ENCODE data around the gene SEZ6L.

SEZ6L gene

GRCh38 chr22:26380072-26380830 lies 211.0 kb downstream of the SEZ6L start:
- TF ChIP-seq CTCF (IDR thresholded peaks at IDR 0.05; ENCODE audit: borderline replicate concordance, control extremely low read depth, extremely low read depth, insufficient read depth, missing control alignments): no peak
- in situ Hi-C loops (cut with MboI; ENCODE audit: low sequenced_read_pairs, unreplicated experiment): loop anchor here (5.0 kb wide), 1 partner anchor 82 kb away; no protein-coding TSS in a partner anchor
- no peak for DNase-seq (ENCODE audit: low spot score)

GRCh38 chr22:26382782-26383181 lies 213.5 kb downstream of the SEZ6L start:
- no peak for DNase-seq (ENCODE audit: low spot score)
- in situ Hi-C loops (cut with MboI; ENCODE audit: low sequenced_read_pairs, unreplicated experiment): loop anchor here (5.0 kb wide), 1 partner anchor 80 kb away; no protein-coding TSS in a partner anchor
- TF ChIP-seq CTCF (IDR thresholded peaks at IDR 0.05; ENCODE audit: borderline replicate concordance, control extremely low read depth, extremely low read depth, insufficient read depth, missing control alignments): no peak

GRCh38 chr22:26383968-26384556 lies 214.8 kb downstream of the SEZ6L start:
- no peak for TF ChIP-seq CTCF (IDR thresholded peaks at IDR 0.05; ENCODE audit: borderline replicate concordance, control extremely low read depth, extremely low read depth, insufficient read depth, missing control alignments)
- DNase-seq (ENCODE audit: low spot score): no peak
- in situ Hi-C loops (cut with MboI; ENCODE audit: low sequenced_read_pairs, unreplicated experiment): loop anchor here (5.0 kb wide), 1 partner anchor 78 kb away; no protein-coding TSS in a partner anchor

GRCh38 chr22:26385164-26385563 lies 215.9 kb downstream of the SEZ6L start:
- in situ Hi-C loops (cut with MboI; ENCODE audit: low sequenced_read_pairs, unreplicated experiment): no loop called here
- DNase-seq (ENCODE audit: low spot score): no peak
- TF ChIP-seq CTCF (IDR thresholded peaks at IDR 0.05; ENCODE audit: borderline replicate concordance, control extremely low read depth, extremely low read depth, insufficient read depth, missing control alignments): no peak

- DNase-seq (ENCODE audit: low spot score): no peak
- in situ Hi-C loops (cut with MboI; ENCODE audit: low sequenced_read_pairs, unreplicated experiment): no loop called here
- TF ChIP-seq CTCF (IDR thresholded peaks at IDR 0.05; ENCODE audit: borderline replicate concordance, control extremely low read depth, extremely low read depth, insufficient read depth, missing control alignments): no peak
These were observed 219.9 kb downstream of the SEZ6L start for GRCh38 chr22:26389125-26389524.

GRCh38 chr22:26391091-26391490 lies 221.8 kb downstream of the SEZ6L start:
- in situ Hi-C loops (cut with MboI; ENCODE audit: low sequenced_read_pairs, unreplicated experiment): no loop called here
- no peak for DNase-seq (ENCODE audit: low spot score)
- no peak for TF ChIP-seq CTCF (IDR thresholded peaks at IDR 0.05; ENCODE audit: borderline replicate concordance, control extremely low read depth, extremely low read depth, insufficient read depth, missing control alignments)

Data from GM13976 (cell line).